ENCODE measurements around the gene PPP2R2B. TPM values are rescaled to one million over a fixed set of nuclear protein-coding genes. Genes with fewer than 3 reads are reported as not detected.
A peak's percentile ranks its signal among the peaks of the same experiment; 100 is the strongest.

Gene PPP2R2B
- total RNA-seq, 8 experiments from 2014 or later, result 54.2 to 102 (median 75.0) TPM

DNA sequence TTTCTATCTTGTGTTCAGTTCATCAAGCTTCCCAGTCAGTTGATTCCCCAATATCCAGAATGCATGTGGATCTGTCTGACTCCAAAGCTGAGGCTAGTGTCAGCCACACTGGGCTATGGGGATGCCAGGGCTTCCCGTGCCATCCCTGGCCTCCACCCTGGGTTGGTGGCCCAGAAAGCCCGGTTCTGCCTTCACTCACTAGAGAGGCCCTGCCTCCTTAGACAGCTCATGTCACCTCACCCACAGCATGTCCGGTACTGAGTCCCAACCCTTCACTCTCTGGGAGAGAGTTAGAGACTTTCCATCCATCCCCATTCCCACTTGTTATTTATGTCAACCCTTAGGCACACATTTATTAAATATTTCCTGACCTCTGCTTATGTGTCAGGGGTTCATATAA is 243.1 kb downstream of the PPP2R2B start:
- WGBS, 10 experiments, result 20 to 100% (median 80%) methylated on average over 1 to 3 of the region's 3 CpGs; no CpG with 5 or more reads in 6 of the 10 experiments
- Histone ChIP-seq H3K4me1 (replicated peaks in 1 of 2) (peaks cover 18 to 23% of the 10 kb centered on the region in 2 donors), H3K4me3 (no peak overlapping the region), H3K27ac (no peak overlapping the region)
- ATAC-seq (replicated peaks in 6 of 8), result no peak
- in situ Hi-C loops (cut with MboI; ENCODE audit: low pct_unique_long_range_greater_than_20kb in 2 of 9, low sequenced_read_pairs in 9 of 9, unreplicated experiment in 9 of 9), result no loop called here

- H3K27ac ChIP-seq, result peak overlapping the region; percentile 84 to 89
- 0 to 70% (median 20%) methylated on average over 2 to 8 of the region's 8 CpGs; no CpG with 5 or more reads in 1 of the 10 experiments for WGBS, 10 experiments
- peaks cover 18 to 23% of the 10 kb centered on the region in 2 donors for H3K4me1 ChIP-seq (replicated peaks in 1 of 2)
- H3K4me3 ChIP-seq, result peak overlapping the region in 1 of 5 donors; percentile 5
- in situ Hi-C loops (cut with MboI; ENCODE audit: low pct_unique_long_range_greater_than_20kb in 2 of 9, low sequenced_read_pairs in 9 of 9, unreplicated experiment in 9 of 9), result no loop called here
- ATAC-seq (replicated peaks in 6 of 8), result peak in 7 of 8 experiments; percentile 28 to 91 (median 87)
These were observed 245.2 kb downstream of the PPP2R2B start for GRCh38 chr5:146633323-146633764.

- ATAC-seq (replicated peaks in 6 of 8), result peak in 5 of 8 experiments; percentile 58 to 73 (median 69)
- Histone ChIP-seq H3K4me3 (peak overlapping the region in 1 of 5 donors; percentile 5), H3K4me1 (replicated peaks in 1 of 2) (peaks cover 18 to 25% of the 10 kb centered on the region in 2 donors), H3K27ac (peak overlapping the region; percentile 84 to 89)
- in situ Hi-C loops (cut with MboI; ENCODE audit: low pct_unique_long_range_greater_than_20kb in 2 of 9, low sequenced_read_pairs in 9 of 9, unreplicated experiment in 9 of 9), result no loop called here
- 3 to 58% (median 50%) methylated on average over 3 to 8 of the region's 8 CpGs for WGBS, 10 experiments
These were observed 245.8 kb downstream of the PPP2R2B start for GRCh38 chr5:146632620-146633322.

GRCh38 chr5:146630472-146630871 is 248.1 kb downstream of the PPP2R2B start:
- no peak for ATAC-seq (replicated peaks in 6 of 8)

GRCh38 chr5:146628950-146629349 is 249.6 kb downstream of the PPP2R2B start:
- WGBS, 10 experiments, result 17 to 100% (median 82%) methylated on average over 1 to 5 of the region's 5 CpGs
- Histone ChIP-seq H3K4me3 (no peak overlapping the region), H3K27ac (no peak overlapping the region), H3K4me1 (replicated peaks in 1 of 2) (peaks cover 14 to 41% of the 10 kb centered on the region in 2 donors)
- ATAC-seq (replicated peaks in 6 of 8), result no peak
- in situ Hi-C loops (cut with MboI; ENCODE audit: low pct_unique_long_range_greater_than_20kb in 2 of 9, low sequenced_read_pairs in 9 of 9, unreplicated experiment in 9 of 9), result no loop called here

More at GRCh38 chr5:146630472-146630871, 248.1 kb downstream of the PPP2R2B start:
- in situ Hi-C loops (cut with MboI; ENCODE audit: low pct_unique_long_range_greater_than_20kb in 2 of 9, low sequenced_read_pairs in 9 of 9, unreplicated experiment in 9 of 9), result no loop called here
- H3K4me1 ChIP-seq (replicated peaks in 1 of 2), result peaks cover 18 to 35% of the 10 kb centered on the region in 2 donors
- 23 to 100% (median 77%) methylated on average over 1 to 3 of the region's 3 CpGs; no CpG with 5 or more reads in 2 of the 10 experiments for WGBS, 10 experiments
- H3K27ac ChIP-seq, result no peak overlapping the region
- no peak overlapping the region for H3K4me3 ChIP-seq

DNA sequence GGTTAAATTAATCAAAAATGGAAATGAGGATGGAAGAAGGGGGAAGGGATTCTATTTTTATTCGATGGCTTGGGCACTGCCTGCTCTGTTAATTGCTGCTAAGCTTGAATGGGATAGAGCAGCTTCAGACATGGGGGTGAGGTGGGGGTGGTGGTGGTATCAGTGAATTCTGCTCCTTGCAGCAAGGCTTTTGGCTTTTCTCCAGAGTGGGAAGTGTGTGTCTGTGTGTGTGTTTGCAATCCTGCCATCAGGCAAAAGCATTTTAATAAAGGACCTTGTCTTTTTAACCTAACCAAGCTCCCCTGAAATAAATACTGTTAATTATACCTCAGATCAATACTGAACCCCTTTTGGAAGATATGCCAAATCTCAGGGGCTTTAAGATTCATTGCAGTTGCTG is 251.6 kb downstream of the PPP2R2B start:
- no peak overlapping the region for H3K27ac ChIP-seq
- no peak overlapping the region for H3K4me3 ChIP-seq
- peaks cover 2 to 43% of the 10 kb centered on the region in 2 donors for H3K4me1 ChIP-seq (replicated peaks in 1 of 2)
- ATAC-seq (replicated peaks in 6 of 8), result no peak
- in situ Hi-C loops (cut with MboI; ENCODE audit: low pct_unique_long_range_greater_than_20kb in 2 of 9, low sequenced_read_pairs in 9 of 9, unreplicated experiment in 9 of 9), result no loop called here
- WGBS, 10 experiments, result 0 to 89% (median 80%) methylated on average over 1 of the region's 1 CpG; no CpG with 5 or more reads in 7 of the 10 experiments

- no peak for ATAC-seq (replicated peaks in 6 of 8)
- 5 to 85% (median 72%) methylated on average over 1 to 2 of the region's 2 CpGs; no CpG with 5 or more reads in 3 of the 10 experiments for WGBS, 10 experiments
- no peak overlapping the region for H3K27ac ChIP-seq
These were observed 254.4 kb downstream of the PPP2R2B start for GRCh38 chr5:146624179-146624578.

GRCh38 chr5:146623666-146624065 is 254.9 kb downstream of the PPP2R2B start:
- in situ Hi-C loops (cut with MboI; ENCODE audit: low pct_unique_long_range_greater_than_20kb in 2 of 9, low sequenced_read_pairs in 9 of 9, unreplicated experiment in 9 of 9), result no loop called here
- Histone ChIP-seq H3K4me1 (replicated peaks in 1 of 2) (peaks cover 21 to 69% of the 10 kb centered on the region in 2 donors), H3K27ac (peak overlapping the region in 1 of 2 donors; percentile 60), H3K4me3 (no peak overlapping the region)
- 0 to 30% (median 12%) methylated on average over 1 to 4 of the region's 4 CpGs for WGBS, 10 experiments
- peak in 4 of 8 experiments; percentile 9 to 31 (median 20) for ATAC-seq (replicated peaks in 6 of 8)

More at GRCh38 chr5:146624179-146624578, 254.4 kb downstream of the PPP2R2B start:
- in situ Hi-C loops (cut with MboI; ENCODE audit: low pct_unique_long_range_greater_than_20kb in 2 of 9, low sequenced_read_pairs in 9 of 9, unreplicated experiment in 9 of 9), result no loop called here
- H3K4me3 ChIP-seq, result no peak overlapping the region
- peaks cover 21 to 69% of the 10 kb centered on the region in 2 donors for H3K4me1 ChIP-seq (replicated peaks in 1 of 2)

- peak overlapping the region in 1 of 2 donors; percentile 60 for H3K27ac ChIP-seq
- H3K4me1 ChIP-seq (replicated peaks in 1 of 2), result peaks cover 21 to 69% of the 10 kb centered on the region in 2 donors
- in situ Hi-C loops (cut with MboI; ENCODE audit: low pct_unique_long_range_greater_than_20kb in 2 of 9, low sequenced_read_pairs in 9 of 9, unreplicated experiment in 9 of 9), result no loop called here
These were observed 255.5 kb downstream of the PPP2R2B start for GRCh38 chr5:146623009-146623408.

GRCh38 chr5:146622391-146622790 is 256.2 kb downstream of the PPP2R2B start:
- ATAC-seq (replicated peaks in 6 of 8), result no peak
- Histone ChIP-seq H3K4me3 (no peak overlapping the region), H3K4me1 (replicated peaks in 1 of 2) (peaks cover 21 to 64% of the 10 kb centered on the region in 2 donors), H3K27ac (no peak overlapping the region)
- 0 to 100% (median 50%) methylated on average over 1 of the region's 1 CpG; no CpG with 5 or more reads in 3 of the 10 experiments for WGBS, 10 experiments
- in situ Hi-C loops (cut with MboI; ENCODE audit: low pct_unique_long_range_greater_than_20kb in 2 of 9, low sequenced_read_pairs in 9 of 9, unreplicated experiment in 9 of 9), result no loop called here

More at GRCh38 chr5:146623009-146623408, 255.5 kb downstream of the PPP2R2B start:
- no peak overlapping the region for H3K4me3 ChIP-seq
- 54 to 100% (median 83%) methylated on average over 1 to 5 of the region's 5 CpGs for WGBS, 10 experiments
- no peak for ATAC-seq (replicated peaks in 6 of 8)

GRCh38 chr5:146620669-146621051 is 257.9 kb downstream of the PPP2R2B start:
- H3K27ac ChIP-seq, result peak overlapping the region; percentile 34 to 77
- in situ Hi-C loops (cut with MboI; ENCODE audit: low pct_unique_long_range_greater_than_20kb in 2 of 9, low sequenced_read_pairs in 9 of 9, unreplicated experiment in 9 of 9), result no loop called here
- peaks cover 21 to 56% of the 10 kb centered on the region in 2 donors for H3K4me1 ChIP-seq (replicated peaks in 1 of 2)
- peak in 6 of 8 experiments; percentile 23 to 97 (median 95) for ATAC-seq (replicated peaks in 6 of 8)
- H3K4me3 ChIP-seq, result no peak overlapping the region
- 0 to 47% (median 19%) methylated on average over 3 to 4 of the region's 5 CpGs; no CpG with 5 or more reads in 6 of the 10 experiments for WGBS, 10 experiments

DNA sequence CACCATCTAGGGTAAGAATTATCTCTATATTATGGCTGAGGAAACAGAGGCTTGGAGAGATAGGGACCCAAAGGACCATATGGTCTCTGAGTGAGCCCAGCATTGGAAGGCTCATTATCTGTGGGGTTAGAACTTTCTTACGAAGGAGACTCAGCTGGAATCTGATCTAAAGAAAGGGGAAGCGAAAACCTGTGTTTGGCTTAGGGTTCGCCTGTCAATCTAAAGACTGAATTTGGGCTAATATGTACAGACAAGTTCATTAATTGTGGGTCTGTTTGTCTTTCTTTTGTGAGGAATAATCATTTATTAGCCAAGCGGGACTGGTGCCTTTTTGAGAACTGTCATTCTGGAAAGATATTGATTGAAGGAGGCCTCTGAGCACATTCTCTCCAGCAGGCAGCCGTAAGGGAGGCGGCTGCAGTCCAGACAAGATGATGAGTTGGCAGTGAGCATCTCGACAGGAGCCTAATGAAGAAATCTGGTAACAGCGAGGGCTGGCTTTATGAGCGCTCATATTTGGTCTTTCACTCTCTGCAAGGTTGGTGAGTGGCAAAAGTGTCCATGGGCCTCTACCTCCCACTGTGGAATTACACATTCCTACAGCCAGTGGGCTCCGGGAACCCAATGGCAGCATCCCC is 258.4 kb downstream of the PPP2R2B start:
- in situ Hi-C loops (cut with MboI; ENCODE audit: low pct_unique_long_range_greater_than_20kb in 2 of 9, low sequenced_read_pairs in 9 of 9, unreplicated experiment in 9 of 9), result no loop called here
- peak in 5 of 8 experiments; percentile 52 to 64 (median 58) for ATAC-seq (replicated peaks in 6 of 8)
- peaks cover 21 to 56% of the 10 kb centered on the region in 2 donors for H3K4me1 ChIP-seq (replicated peaks in 1 of 2)
- 0 to 100% (median 64%) methylated on average over 1 to 8 of the region's 10 CpGs; no CpG with 5 or more reads in 2 of the 10 experiments for WGBS, 10 experiments
- H3K27ac ChIP-seq, result peak overlapping the region; percentile 34 to 77
- H3K4me3 ChIP-seq, result no peak overlapping the region

GRCh38 chr5:146618434-146618833 is 260.1 kb downstream of the PPP2R2B start:
- ATAC-seq (replicated peaks in 6 of 8), result no peak
- WGBS, 10 experiments, result 0 to 100% (median 82%) methylated on average over 1 to 5 of the region's 6 CpGs; no CpG with 5 or more reads in 2 of the 10 experiments
- H3K4me1 ChIP-seq (replicated peaks in 1 of 2), result peaks cover 21 to 41% of the 10 kb centered on the region in 2 donors
- in situ Hi-C loops (cut with MboI; ENCODE audit: low pct_unique_long_range_greater_than_20kb in 2 of 9, low sequenced_read_pairs in 9 of 9, unreplicated experiment in 9 of 9), result no loop called here
- no peak overlapping the region for H3K27ac ChIP-seq
- H3K4me3 ChIP-seq, result no peak overlapping the region
